Cardiac fibroblast (primary cell): ENCODE results near the gene ELOVL1.

Experiments
- DNase-seq, 2 donors: peaks; one replicate each; pipeline versions ENCODE4 v3.0.0 to v3.0.0-alpha.2; 2010; ENCODE audit warnings: low read depth in 2 of 2
- H3K4me3 ChIP-seq, 2 donors: replicated peaks in 1 of 2; 1 replicate in 1 of 2; 2 replicates in 1 of 2; pipeline ENCODE4 v1.5.1; 2011; ENCODE audit warnings: low read depth in 2 of 2, low read length in 2 of 2, mild to moderate bottlenecking in 2 of 2, moderate library complexity in 1 of 2
- CTCF ChIP-seq: IDR thresholded peaks from one replicate; pipeline ENCODE4 v1.5.1; 2011; ENCODE audit warnings: low read depth, mild to moderate bottlenecking, low read length, inconsistent platforms

The ELOVL1 gene

DNA sequence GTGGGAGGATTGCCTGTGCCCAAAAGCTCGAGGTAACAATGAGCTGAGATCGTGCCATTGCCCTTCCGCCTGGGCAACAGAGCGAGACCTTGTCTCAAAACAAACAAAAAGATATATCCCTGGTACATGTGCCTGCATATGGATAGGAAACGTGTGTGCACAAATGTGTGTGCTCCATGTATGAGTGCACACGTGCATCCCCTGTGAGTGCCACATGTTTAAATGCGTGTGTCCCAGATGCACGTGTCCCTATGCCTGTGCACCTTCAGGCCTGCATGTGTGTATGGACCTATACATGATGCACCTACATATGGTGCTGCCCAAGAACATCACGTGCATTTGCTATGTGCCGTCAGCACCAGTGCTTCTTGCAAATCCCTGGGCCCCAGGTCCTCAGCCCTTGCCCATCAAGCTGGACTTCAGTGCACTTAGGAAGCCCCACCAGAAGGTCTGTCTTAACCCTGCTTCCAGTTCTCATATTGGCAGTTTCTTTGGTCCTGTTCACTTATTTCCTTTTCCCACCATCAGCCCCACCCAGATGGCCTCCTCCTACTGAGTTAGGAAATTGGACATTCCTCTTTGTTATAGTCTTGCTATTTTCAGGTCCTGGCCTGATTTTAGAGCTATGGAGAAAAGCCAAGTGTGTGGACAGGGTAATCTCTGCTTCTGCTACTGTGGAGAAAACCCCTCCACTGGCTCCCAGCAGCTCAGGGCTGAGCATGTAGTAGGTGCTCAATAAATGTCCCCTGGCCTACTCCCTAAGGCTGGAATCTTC is 51.7 kb downstream of the ELOVL1 start:
- TF ChIP-seq CTCF: no peak

DNA sequence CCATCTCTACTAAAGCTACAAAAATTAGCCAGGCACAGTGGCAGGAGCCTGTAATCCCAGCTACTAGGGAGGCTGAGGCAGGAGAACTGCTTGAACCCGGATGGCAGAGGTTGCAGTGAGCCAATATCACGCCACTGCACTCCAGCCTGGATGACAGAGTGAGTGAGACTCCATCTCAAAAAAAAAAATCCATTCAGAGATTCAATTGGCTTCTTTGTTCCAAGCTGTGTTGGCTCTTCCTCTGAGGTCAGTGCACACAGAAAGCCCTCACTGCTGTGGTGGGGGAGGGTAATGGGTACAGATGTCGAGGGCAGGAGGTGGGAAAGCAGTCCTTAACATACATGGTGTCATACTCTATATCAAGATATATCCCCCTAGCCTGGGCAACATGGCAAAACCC is 52.3 kb downstream of the ELOVL1 start:
- no peak overlapping the region for H3K4me3 ChIP-seq
- no peak for TF ChIP-seq CTCF
- DNase-seq: no peak

More for the DNA sequence above, 51.7 kb downstream of the ELOVL1 start:
- peak in 1 of 2 donors; percentile 58 for DNase-seq
- H3K4me3 ChIP-seq: no peak overlapping the region

DNA sequence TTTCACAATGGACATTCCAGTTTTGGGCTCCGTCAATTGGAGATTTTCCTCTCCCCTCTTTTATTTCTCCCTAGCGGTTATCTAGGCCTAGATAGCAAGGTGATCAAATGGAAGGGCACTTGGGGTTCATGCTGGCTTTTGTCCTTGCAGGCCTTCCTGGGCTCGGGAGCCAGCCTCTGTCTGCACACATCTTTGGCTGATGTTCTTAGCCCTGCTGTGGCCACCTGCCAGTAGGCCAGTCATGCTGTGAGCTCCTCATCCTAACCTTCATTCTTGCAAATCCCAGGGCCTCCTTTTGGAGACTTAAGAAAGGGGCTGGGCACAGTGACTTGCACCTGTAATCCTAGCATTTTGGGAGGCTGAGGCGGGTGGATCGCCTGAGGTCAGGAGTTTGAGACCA is 53.6 kb downstream of the ELOVL1 start:
- no peak for TF ChIP-seq CTCF
- no peak for DNase-seq
- no peak overlapping the region for H3K4me3 ChIP-seq

DNA sequence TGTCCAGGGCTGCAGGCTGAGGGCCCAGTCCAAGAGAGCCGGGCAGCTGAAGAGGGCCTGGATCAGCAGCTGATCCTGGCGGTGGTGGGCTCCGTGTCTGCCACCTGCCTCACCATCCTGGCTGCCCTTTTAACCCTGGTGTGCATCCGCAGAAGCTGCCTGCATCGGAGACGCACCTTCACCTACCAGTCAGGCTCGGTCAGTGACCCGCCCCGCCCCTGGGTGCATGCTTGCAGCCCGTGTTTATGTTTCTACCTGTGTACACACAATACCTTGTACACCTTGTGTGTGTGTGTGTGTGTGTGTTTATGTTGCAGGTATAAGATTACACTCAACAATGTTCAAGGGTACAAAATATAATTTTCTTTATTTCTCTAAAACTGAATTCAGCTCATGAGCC is 54.0 kb downstream of the ELOVL1 start:
- H3K4me3 ChIP-seq: no peak overlapping the region
- no peak for TF ChIP-seq CTCF
- no peak for DNase-seq
